ENCODE results near the gene SHB.

SHB gene

DNA sequence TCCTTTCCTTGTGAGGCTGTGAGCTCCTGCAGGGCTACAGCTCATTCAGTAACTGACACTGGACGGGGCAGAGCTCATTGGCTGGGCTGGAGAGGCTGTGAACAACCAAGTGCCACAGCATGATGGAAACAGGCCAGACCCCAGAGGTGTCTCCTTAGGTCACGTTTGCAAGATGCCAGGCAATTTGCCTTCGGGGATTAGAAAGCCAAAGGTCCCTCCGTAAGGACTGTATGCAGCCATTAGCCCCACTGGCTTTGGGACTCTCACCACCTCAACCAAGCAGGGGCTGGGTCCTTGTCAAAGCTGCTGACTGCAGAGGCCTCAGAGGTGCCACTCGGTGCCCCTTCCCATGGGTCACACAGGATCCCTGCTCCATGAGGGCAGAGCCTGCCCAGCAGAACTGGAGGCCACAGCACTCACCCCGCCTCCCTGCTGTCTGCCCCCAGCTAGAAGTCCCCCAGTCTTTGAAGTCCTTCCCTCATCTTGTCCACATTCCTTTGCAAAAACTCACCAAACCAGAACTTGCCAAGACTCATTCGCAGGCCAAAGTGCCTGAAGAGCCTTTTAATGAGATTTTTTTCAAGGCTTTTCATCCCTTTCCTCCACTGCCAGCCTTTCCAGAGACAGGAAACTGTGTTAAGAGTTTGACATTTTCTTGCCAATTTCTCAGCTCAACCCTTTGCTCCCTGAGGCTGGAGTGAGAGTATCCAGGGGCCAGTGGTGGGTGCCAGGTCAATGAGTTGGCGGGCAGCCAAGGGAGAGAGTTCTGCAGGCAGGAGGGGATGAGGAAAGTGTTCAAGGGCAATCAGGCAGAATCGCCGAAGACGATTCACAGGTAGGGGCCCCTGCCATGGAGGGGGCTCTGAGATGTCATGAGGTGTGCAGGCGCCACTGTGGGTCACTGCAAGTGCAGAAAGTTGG is 125.4 kb downstream of the SHB start:
- TF ChIP-seq TAF1 (IDR thresholded peaks at IDR 0.05; ENCODE audit: borderline replicate concordance, insufficient read depth, low read length), result no peak
- no peak for TF ChIP-seq POLR2AphosphoS5 (IDR thresholded peaks at IDR 0.05; ENCODE audit: low read depth, low read length)
- no peak for TF ChIP-seq FOXP2 (optimal IDR thresholded peaks at IDR 0.05; ENCODE audit: borderline replicate concordance, extremely low read depth, extremely low read length, insufficient read depth)
- TF ChIP-seq SIN3A (IDR thresholded peaks at IDR 0.05; ENCODE audit: borderline replicate concordance, insufficient read depth, low read length), result no peak
- no peak for TF ChIP-seq REST (IDR thresholded peaks at IDR 0.05; ENCODE audit: insufficient read depth in 1 of 2, low read depth in 2 of 2, low read length in 2 of 2)

DNA sequence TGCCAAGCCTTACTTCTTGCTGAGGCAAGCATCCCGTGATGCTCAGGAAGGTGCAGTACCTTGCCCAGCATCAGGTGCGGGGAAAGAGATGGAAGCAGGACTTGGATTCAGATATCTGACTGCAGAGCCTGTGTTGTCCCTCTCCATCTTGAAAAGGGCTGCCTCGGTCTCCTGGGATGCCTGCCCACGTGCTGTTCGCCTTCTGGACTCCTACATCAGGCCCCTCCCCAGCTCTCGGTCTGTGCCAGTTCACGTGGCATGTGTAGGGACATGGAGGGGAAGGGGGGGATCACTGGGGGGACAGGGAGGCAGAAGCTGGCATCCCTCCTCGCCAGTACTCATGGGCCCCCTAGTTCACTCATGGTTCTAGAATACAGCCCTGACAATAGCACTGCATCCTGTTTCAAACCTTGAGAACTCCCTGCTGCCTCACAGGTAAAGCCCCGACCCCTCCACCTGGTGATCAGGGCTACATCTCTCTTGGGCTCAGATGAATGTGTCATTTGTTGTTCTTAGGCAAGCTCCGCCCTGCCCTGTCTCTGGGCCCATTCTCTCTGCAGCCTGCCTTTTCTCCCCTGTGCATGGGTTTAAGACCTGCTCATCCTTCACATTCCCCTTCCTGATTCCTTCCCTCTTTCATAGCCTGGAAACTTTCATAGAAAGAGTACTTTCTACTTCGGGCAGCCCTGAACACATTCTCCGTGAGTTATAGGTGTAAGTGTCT is 126.2 kb downstream of the SHB start:
- TF ChIP-seq TAF1 (IDR thresholded peaks at IDR 0.05; ENCODE audit: borderline replicate concordance, insufficient read depth, low read length) (no peak), FOXP2 (optimal IDR thresholded peaks at IDR 0.05; ENCODE audit: borderline replicate concordance, extremely low read depth, extremely low read length, insufficient read depth) (no peak), SIN3A (IDR thresholded peaks at IDR 0.05; ENCODE audit: borderline replicate concordance, insufficient read depth, low read length) (no peak), REST (IDR thresholded peaks at IDR 0.05; ENCODE audit: insufficient read depth in 1 of 2, low read depth in 2 of 2, low read length in 2 of 2) (no peak), POLR2AphosphoS5 (IDR thresholded peaks at IDR 0.05; ENCODE audit: low read depth, low read length) (no peak)

GRCh38 chr9:37941253-37941652 is 127.8 kb downstream of the SHB start:
- no peak for TF ChIP-seq FOXP2 (optimal IDR thresholded peaks at IDR 0.05; ENCODE audit: borderline replicate concordance, extremely low read depth, extremely low read length, insufficient read depth)
- no peak for TF ChIP-seq POLR2AphosphoS5 (IDR thresholded peaks at IDR 0.05; ENCODE audit: low read depth, low read length)
- no peak for TF ChIP-seq TAF1 (IDR thresholded peaks at IDR 0.05; ENCODE audit: borderline replicate concordance, insufficient read depth, low read length)
- no peak for TF ChIP-seq REST (IDR thresholded peaks at IDR 0.05; ENCODE audit: insufficient read depth in 1 of 2, low read depth in 2 of 2, low read length in 2 of 2)
- TF ChIP-seq SIN3A (IDR thresholded peaks at IDR 0.05; ENCODE audit: borderline replicate concordance, insufficient read depth, low read length), result no peak

- no peak for TF ChIP-seq REST (IDR thresholded peaks at IDR 0.05; ENCODE audit: insufficient read depth in 1 of 2, low read depth in 2 of 2, low read length in 2 of 2)
- TF ChIP-seq POLR2AphosphoS5 (IDR thresholded peaks at IDR 0.05; ENCODE audit: low read depth, low read length), result no peak
- TF ChIP-seq SIN3A (IDR thresholded peaks at IDR 0.05; ENCODE audit: borderline replicate concordance, insufficient read depth, low read length), result no peak
- no peak for TF ChIP-seq FOXP2 (optimal IDR thresholded peaks at IDR 0.05; ENCODE audit: borderline replicate concordance, extremely low read depth, extremely low read length, insufficient read depth)
- TF ChIP-seq TAF1 (IDR thresholded peaks at IDR 0.05; ENCODE audit: borderline replicate concordance, insufficient read depth, low read length), result no peak
These were observed 129.4 kb downstream of the SHB start for GRCh38 chr9:37939575-37940095.
